H9 (cell line): ENCODE measurements around the gene TASOR2. TPM values are rescaled to one million over a fixed set of nuclear protein-coding genes. Genes with fewer than 3 reads are reported as not detected.

Experiments used
- DNase-seq: peaks from one replicate; pipeline ENCODE4 v3.0.0-alpha.2; 2017
- H2AFZ ChIP-seq: one replicate; pipeline ENCODE4 v1.6.1; 2013; ENCODE audit warnings: mild to moderate bottlenecking, low read length, control low read depth, moderate library complexity
- H2AK5ac ChIP-seq: 2 replicates; pipeline ENCODE4 v1.6.1; 2013; ENCODE audit warnings: low read length, control low read depth, mixed read lengths; ENCODE audit not compliant: insufficient read length
- H2BK120ac ChIP-seq: one replicate; pipeline ENCODE4 v1.6.1; 2013; ENCODE audit warnings: low read depth, mild to moderate bottlenecking, low read length, control low read depth, inconsistent platforms; ENCODE audit not compliant: poor library complexity, severe bottlenecking
- H2BK12ac ChIP-seq: 2 replicates; pipeline ENCODE4 v1.6.1; 2013; ENCODE audit warnings: low read length, control low read depth, mixed read lengths, low read depth; ENCODE audit not compliant: insufficient read length
- H2BK15ac ChIP-seq: 2 replicates; pipeline ENCODE4 v1.6.1; 2013; ENCODE audit warnings: low read depth, low read length, control low read depth
- H2BK20ac ChIP-seq: one replicate; pipeline ENCODE4 v1.6.1; 2013; ENCODE audit warnings: low read depth, mild to moderate bottlenecking, low read length, control low read depth, inconsistent platforms; ENCODE audit not compliant: poor library complexity, severe bottlenecking
- H2BK5ac ChIP-seq: 2 replicates; pipeline ENCODE4 v1.6.1; 2013; ENCODE audit warnings: low read length, control low read depth, mixed read lengths; ENCODE audit not compliant: insufficient read length
- H3K14ac ChIP-seq: 2 replicates; pipeline ENCODE4 v1.6.1; 2013; ENCODE audit warnings: low read length, control low read depth; ENCODE audit not compliant: insufficient read depth
- H3K18ac ChIP-seq: 2 replicates; pipeline ENCODE4 v1.6.1; 2013; ENCODE audit warnings: low read depth, mild to moderate bottlenecking, mixed read lengths, low read length, control low read depth; ENCODE audit not compliant: insufficient read length
- H3K23ac ChIP-seq: 2 replicates; pipeline ENCODE4 v1.6.1; 2013; ENCODE audit warnings: low read length, control low read depth, mixed read lengths, low read depth; ENCODE audit not compliant: insufficient read length
- H3K23me2 ChIP-seq: 2 replicates; pipeline ENCODE4 v1.6.1; 2013; ENCODE audit warnings: low read depth, mild to moderate bottlenecking, mixed read lengths, low read length, control low read depth; ENCODE audit not compliant: insufficient read length, poor library complexity, severe bottlenecking
- H3K27ac ChIP-seq: 2 replicates; pipeline ENCODE4 v1.5.1; 2013; ENCODE audit warnings: low read length, control low read depth, mixed read lengths, low read depth; ENCODE audit not compliant: insufficient read length
- H3K27me3 ChIP-seq: 2 replicates; pipeline ENCODE4 v1.6.1; 2013; ENCODE audit warnings: low read length, control low read depth, inconsistent platforms; ENCODE audit not compliant: insufficient read depth
- H3K4ac ChIP-seq: 2 replicates; pipeline ENCODE4 v1.6.1; 2013; ENCODE audit warnings: low read depth, mild to moderate bottlenecking, control low read depth, inconsistent platforms, low read length, moderate library complexity
- H3K4me1 ChIP-seq: 2 replicates; pipeline ENCODE4 v1.6.1; 2013; ENCODE audit warnings: low read length, control low read depth, inconsistent platforms; ENCODE audit not compliant: insufficient read depth
- H3K4me2 ChIP-seq: 2 replicates; pipeline ENCODE4 v1.6.1; 2013; ENCODE audit warnings: low read length, control low read depth, mixed read lengths; ENCODE audit not compliant: insufficient read length, insufficient read depth
- H3K56ac ChIP-seq: 2 replicates; pipeline ENCODE4 v1.6.1; 2013; ENCODE audit warnings: low read depth, mild to moderate bottlenecking, mixed read lengths, low read length, control low read depth; ENCODE audit not compliant: insufficient read length
- H3K79me1 ChIP-seq: 2 replicates; pipeline ENCODE4 v1.6.1; 2013; ENCODE audit warnings: low read depth, mild to moderate bottlenecking, moderate library complexity, low read length, control low read depth, inconsistent platforms; ENCODE audit not compliant: insufficient read depth, poor library complexity, severe bottlenecking
- H3K79me2 ChIP-seq: 2 replicates; pipeline ENCODE4 v1.6.1; 2013; ENCODE audit warnings: low read length, control low read depth, inconsistent platforms; ENCODE audit not compliant: insufficient read depth
- H3K9ac ChIP-seq: 2 replicates; pipeline ENCODE4 v1.6.1; 2013; ENCODE audit warnings: low read length, control low read depth, mixed read lengths; ENCODE audit not compliant: insufficient read length; ENCODE audit errors: extremely low read depth
- H3K9me3 ChIP-seq: one replicate; pipeline ENCODE4 v1.6.1; 2013; ENCODE audit warnings: low read depth, low read length, inconsistent platforms; ENCODE audit not compliant: control insufficient read depth
- H3T11ph ChIP-seq: one replicate; pipeline ENCODE4 v1.6.1; 2013; ENCODE audit warnings: mild to moderate bottlenecking, low read length, control low read depth, inconsistent platforms
- H4K20me1 ChIP-seq: one replicate; pipeline ENCODE4 v1.6.1; 2013; ENCODE audit not compliant: control insufficient read depth, insufficient read length, insufficient read depth
- H4K5ac ChIP-seq: 2 replicates; pipeline ENCODE4 v1.6.1; 2013; ENCODE audit warnings: low read depth, mild to moderate bottlenecking, mixed read lengths, low read length, control low read depth; ENCODE audit not compliant: insufficient read length
- H4K8ac ChIP-seq: replicated peaks from 2 replicates; pipeline ENCODE4 v1.6.1; 2013; ENCODE audit warnings: low read length, control low read depth, mixed read lengths, low read depth; ENCODE audit not compliant: insufficient read length
- H4K91ac ChIP-seq: 2 replicates; pipeline ENCODE4 v1.6.1; 2013; ENCODE audit warnings: low read depth, mild to moderate bottlenecking, moderate library complexity, mixed read lengths, low read length, control low read depth; ENCODE audit not compliant: insufficient read length
- H3K27ac Mint-ChIP-seq, 3 experiments: 2 replicates in 2 of 3; 3 replicates in 1 of 3; pipeline ENCODE4 v1.8.0; 2020 to 2021; ENCODE audit warnings: mixed read lengths in 3 of 3, mild to moderate bottlenecking in 1 of 3, moderate library complexity in 1 of 3
- H3K27me3 Mint-ChIP-seq: 2 replicates; pipeline ENCODE4 v1.8.0; 2021; ENCODE audit warnings: low read depth, mild to moderate bottlenecking, moderate library complexity, mixed read lengths
- H3K36me3 Mint-ChIP-seq, 3 experiments: 2 replicates in 2 of 3; 3 replicates in 1 of 3; pipeline ENCODE4 v1.8.0; 2020 to 2021; ENCODE audit warnings: low read depth in 3 of 3, mixed read lengths in 3 of 3; ENCODE audit not compliant: insufficient read depth in 1 of 3
- H3K4me1 Mint-ChIP-seq, 2 experiments: 2 replicates each; pipeline ENCODE4 v1.8.0; 2020; ENCODE audit warnings: mixed read lengths in 2 of 2
- H3K4me3 Mint-ChIP-seq, 2 experiments: 2 replicates in 1 of 2; 3 replicates in 1 of 2; pipeline ENCODE4 v1.8.0; 2020 to 2021; ENCODE audit warnings: mild to moderate bottlenecking in 2 of 2, mixed read lengths in 2 of 2, moderate library complexity in 1 of 2
- H3K9me3 Mint-ChIP-seq, 2 experiments: 2 replicates in 1 of 2; 3 replicates in 1 of 2; pipeline ENCODE4 v1.8.0; 2020; ENCODE audit warnings: mild to moderate bottlenecking in 2 of 2, mixed read lengths in 2 of 2, moderate library complexity in 1 of 2
- CTCF ChIP-seq: fragments of 200-600 bp; sonication (generic); conservative IDR thresholded peaks from 3 replicates; pipeline ENCODE4 v1.8.0; 2021; ENCODE audit warnings: antibody characterized with exemption, mild to moderate bottlenecking
- WGBS: extraction: QIAGEN DNeasy Blood & Tissue Kit; methylation state at CpG from one replicate; pipeline ENCODE4 v1.1.7; 2013; ENCODE audit warnings: missing lambda C conversion rate, low lambda C conversion rate, mixed read lengths; ENCODE audit not compliant: insufficient read length; ENCODE audit errors: extremely low coverage; 5-methylcytosine and 5-hydroxymethylcytosine counted together
- total RNA-seq: library from RNA; stranded (reverse); gene quantifications from 2 replicates; pipeline ENCODE4 v1.2.1, GENCODE V29; 2021

TASOR2 gene
- total RNA-seq, 1 experiment from 2014 or later, result 64.5 TPM

- H4K8ac ChIP-seq, result no peak overlapping the region
- no peak overlapping the region for H2BK15ac ChIP-seq
- H3K23ac ChIP-seq, result no peak overlapping the region
- H3K23me2 ChIP-seq, result no peaks in the 10 kb centered on the region
- no peak overlapping the region for H2AK5ac ChIP-seq
- no peak overlapping the region for H3K18ac ChIP-seq
- no peak overlapping the region for H2BK12ac ChIP-seq
- Mint-ChIP-seq H3K36me3 (peaks cover 21 to 61% (median 43%) of the 10 kb centered on the region in 3 experiments; a peak in 6 of 7 replicates), H3K27ac (no peak overlapping the region), H3K27me3 (no peaks in the 10 kb centered on the region), H3K9me3 (no peaks in the 10 kb centered on the region), H3K4me3 (no peak overlapping the region), H3K4me1 (no peaks in the 10 kb centered on the region)
- no peaks in the 10 kb centered on the region for H3K4me1 ChIP-seq
- no peak overlapping the region for H3K9ac ChIP-seq
- H3T11ph ChIP-seq, result no peak overlapping the region
- no peak overlapping the region for H3K4me2 ChIP-seq
- H3K27ac ChIP-seq, result no peak overlapping the region
- no peak overlapping the region for H2AFZ ChIP-seq
- H3K4ac ChIP-seq, result no peak overlapping the region
- no peaks in the 10 kb centered on the region for H4K20me1 ChIP-seq
- no peak overlapping the region for H4K91ac ChIP-seq
- no peaks in the 10 kb centered on the region for H3K9me3 ChIP-seq
- DNase-seq, result no peak
- no peaks in the 10 kb centered on the region for H3K27me3 ChIP-seq
- H3K79me2 ChIP-seq, result no peaks in the 10 kb centered on the region
- no peak overlapping the region for H2BK5ac ChIP-seq
- no peak for TF ChIP-seq CTCF
- no peaks in the 10 kb centered on the region for H3K79me1 ChIP-seq
- no CpG with 5 or more reads among the region's 4 CpGs for WGBS
- H3K14ac ChIP-seq, result no peak overlapping the region
- H3K56ac ChIP-seq, result no peak overlapping the region
- no peak overlapping the region for H2BK20ac ChIP-seq
- H4K5ac ChIP-seq, result no peak overlapping the region
- H2BK120ac ChIP-seq, result no peak overlapping the region
Measured at GRCh38 chr10:5730766-5731165, 46.1 kb downstream of the TASOR2 start.
